ENCODE measurements around the gene ZMIZ1.

ZMIZ1 gene

DNA sequence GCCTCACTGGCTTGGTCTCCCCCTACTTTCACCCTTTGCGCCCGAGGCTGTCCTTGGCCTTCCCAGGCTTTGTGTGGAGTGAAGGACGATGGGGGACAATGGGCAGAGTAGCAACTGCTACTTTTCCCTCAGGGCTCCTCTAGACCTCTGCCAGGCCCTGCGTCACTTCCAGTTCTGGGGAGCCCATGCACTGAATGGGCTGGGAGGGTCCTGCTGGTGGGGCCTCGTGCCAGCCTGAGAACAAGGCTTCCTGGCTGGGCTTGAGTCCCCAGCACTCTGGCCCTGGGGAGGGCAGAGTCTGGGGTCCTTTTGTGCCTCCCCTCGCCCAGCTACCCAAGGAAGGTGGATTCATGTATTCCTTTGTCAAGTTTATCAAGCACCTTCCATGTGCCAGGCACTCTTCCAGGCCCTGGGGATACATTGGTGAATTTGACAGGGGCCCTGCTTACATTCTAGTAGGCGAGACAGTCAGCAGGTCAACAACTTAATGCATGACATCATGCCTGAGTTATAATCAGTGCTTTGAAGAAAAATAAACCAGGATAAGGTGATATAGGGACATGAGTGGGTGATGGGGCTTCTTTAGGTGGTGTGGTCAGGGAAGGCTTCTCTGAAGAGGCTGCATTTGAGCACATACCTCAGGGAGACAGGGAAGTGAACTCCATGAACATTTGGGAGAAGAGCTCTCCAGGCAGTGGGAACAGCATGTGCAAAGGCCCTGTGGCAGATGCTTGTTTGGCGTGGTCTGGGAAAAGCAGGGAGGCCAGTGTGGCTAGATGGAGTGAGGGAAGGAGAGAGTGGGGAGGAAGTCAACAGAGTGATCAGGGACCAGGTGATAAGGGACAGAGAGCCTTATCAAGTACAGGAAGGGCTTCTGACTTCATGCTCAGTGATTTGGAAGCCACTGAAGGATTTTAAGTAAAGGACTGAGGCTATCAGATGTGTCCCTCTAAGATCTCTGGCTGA is 14.1 kb downstream of the ZMIZ1 start:
- ChIA-PET CTCF (interaction anchor here (0.8 to 2.2 kb wide), 9 partner anchors 8 to 115 kb away, joined by 3 to 6 read pairs (median 3); no protein-coding TSS in a partner anchor), POLR2A (no interaction called here)
- H3K27ac ChIP-seq (ENCODE audit: insufficient read depth in 1 of 2, low read depth in 1 of 2, low read length in 2 of 2, poor library complexity in 1 of 2, severe bottlenecking in 2 of 2): peak overlapping the region; percentile 89 to 92
- H3K4me1 ChIP-seq (ENCODE audit: control extremely low read depth in 1 of 4, control insufficient read depth in 4 of 4, insufficient read depth in 4 of 4, low read length in 3 of 4): peaks cover 11 to 98% (median 97%) of the 10 kb centered on the region in 4 experiments
- no peaks in the 10 kb centered on the region for H3K27me3 ChIP-seq (replicated peaks in 2 of 5; ENCODE audit: control insufficient read depth in 4 of 5, insufficient read depth in 5 of 5, low read length in 4 of 5)
- no peaks in the 10 kb centered on the region for H3K9me3 ChIP-seq (ENCODE audit: control extremely low read depth in 1 of 5, control insufficient read depth in 4 of 5, insufficient read depth in 2 of 5, low read depth in 1 of 5, low read length in 4 of 5)
- peak overlapping the region in 2 of 7 experiments; percentile 19 to 46 for H3K4me3 ChIP-seq (ENCODE audit: control insufficient read depth in 1 of 7, extremely low read depth in 1 of 7, insufficient read depth in 4 of 7, low read depth in 2 of 7, low read length in 6 of 7)
- no peak for DNase-seq
- 81% methylated on average over 6 of the region's 8 CpGs for WGBS (ENCODE audit: insufficient coverage)
- peaks cover 0 to 51% (median 5%) of the 10 kb centered on the region in 4 experiments for H3K36me3 ChIP-seq (ENCODE audit: control insufficient read depth in 4 of 4, insufficient read depth in 4 of 4, low read length in 3 of 4)

GRCh38 chr10:79084012-79084971 is 15.5 kb downstream of the ZMIZ1 start:
- ChIA-PET CTCF (interaction anchor here (0.7 to 2.8 kb wide), 11 partner anchors 9 to 132 kb away, joined by 3 to 16 read pairs (median 4); no protein-coding TSS in a partner anchor), POLR2A (interaction anchor here (0.8 kb wide), 1 partner anchor 9 kb away, joined by 6 read pairs; no protein-coding TSS in a partner anchor)
- 25% methylated on average over 7 of the region's 9 CpGs for WGBS (ENCODE audit: insufficient coverage)
- Histone ChIP-seq H3K4me3 (ENCODE audit: control insufficient read depth in 1 of 7, extremely low read depth in 1 of 7, insufficient read depth in 4 of 7, low read depth in 2 of 7, low read length in 6 of 7) (peak overlapping the region in 3 of 7 experiments; percentile 16 to 46 (median 30)), H3K27me3 (replicated peaks in 2 of 5; ENCODE audit: control insufficient read depth in 4 of 5, insufficient read depth in 5 of 5, low read length in 4 of 5) (no peaks in the 10 kb centered on the region), H3K4me1 (ENCODE audit: control extremely low read depth in 1 of 4, control insufficient read depth in 4 of 4, insufficient read depth in 4 of 4, low read length in 3 of 4) (peaks cover 11 to 98% (median 97%) of the 10 kb centered on the region in 4 experiments), H3K27ac (ENCODE audit: insufficient read depth in 1 of 2, low read depth in 1 of 2, low read length in 2 of 2, poor library complexity in 1 of 2, severe bottlenecking in 2 of 2) (peak overlapping the region; percentile 89 to 92), H3K36me3 (ENCODE audit: control insufficient read depth in 4 of 4, insufficient read depth in 4 of 4, low read length in 3 of 4) (peaks cover 0 to 61% (median 8%) of the 10 kb centered on the region in 4 experiments), H3K9me3 (ENCODE audit: control extremely low read depth in 1 of 5, control insufficient read depth in 4 of 5, insufficient read depth in 2 of 5, low read depth in 1 of 5, low read length in 4 of 5) (no peaks in the 10 kb centered on the region)
- DNase-seq: peak; percentile 93 to 96 (median 94)

- H3K4me3 ChIP-seq (ENCODE audit: control insufficient read depth in 1 of 7, extremely low read depth in 1 of 7, insufficient read depth in 4 of 7, low read depth in 2 of 7, low read length in 6 of 7): peak overlapping the region in 2 of 7 experiments; percentile 30 to 43
- no peaks in the 10 kb centered on the region for H3K9me3 ChIP-seq (ENCODE audit: control extremely low read depth in 1 of 5, control insufficient read depth in 4 of 5, insufficient read depth in 2 of 5, low read depth in 1 of 5, low read length in 4 of 5)
- H3K27ac ChIP-seq (ENCODE audit: insufficient read depth in 1 of 2, low read depth in 1 of 2, low read length in 2 of 2, poor library complexity in 1 of 2, severe bottlenecking in 2 of 2): peak overlapping the region; percentile 89 to 92
- H3K27me3 ChIP-seq (replicated peaks in 2 of 5; ENCODE audit: control insufficient read depth in 4 of 5, insufficient read depth in 5 of 5, low read length in 4 of 5): no peaks in the 10 kb centered on the region
- WGBS (ENCODE audit: insufficient coverage): 79% methylated on average over 14 of the region's 14 CpGs
- H3K4me1 ChIP-seq (ENCODE audit: control extremely low read depth in 1 of 4, control insufficient read depth in 4 of 4, insufficient read depth in 4 of 4, low read length in 3 of 4): peaks cover 11 to 98% (median 97%) of the 10 kb centered on the region in 4 experiments
- ChIA-PET POLR2A (no interaction called here), CTCF (interaction anchor here (1.0 to 2.8 kb wide), 9 partner anchors 10 to 54 kb away, joined by 3 to 16 read pairs (median 4); no protein-coding TSS in a partner anchor)
- peaks cover 0 to 61% (median 8%) of the 10 kb centered on the region in 4 experiments for H3K36me3 ChIP-seq (ENCODE audit: control insufficient read depth in 4 of 4, insufficient read depth in 4 of 4, low read length in 3 of 4)
- peak in 2 of 3 donors; percentile 51 to 70 for DNase-seq
These were observed 16.3 kb downstream of the ZMIZ1 start for GRCh38 chr10:79084972-79085597.

- H3K9me3 ChIP-seq (ENCODE audit: control extremely low read depth in 1 of 5, control insufficient read depth in 4 of 5, insufficient read depth in 2 of 5, low read depth in 1 of 5, low read length in 4 of 5): no peaks in the 10 kb centered on the region
- H3K4me3 ChIP-seq (ENCODE audit: control insufficient read depth in 1 of 7, extremely low read depth in 1 of 7, insufficient read depth in 4 of 7, low read depth in 2 of 7, low read length in 6 of 7): peak overlapping the region in 1 of 7 experiments; percentile 31
- H3K27me3 ChIP-seq (replicated peaks in 2 of 5; ENCODE audit: control insufficient read depth in 4 of 5, insufficient read depth in 5 of 5, low read length in 4 of 5): no peaks in the 10 kb centered on the region
- CTCF ChIA-PET: interaction anchor here (1.3 to 2.5 kb wide), 4 partner anchors 14 to 102 kb away, joined by 4 to 7 read pairs (median 4); no protein-coding TSS in a partner anchor
- POLR2A ChIA-PET: no interaction called here
- peak overlapping the region; percentile 29 to 90 for H3K27ac ChIP-seq (ENCODE audit: insufficient read depth in 1 of 2, low read depth in 1 of 2, low read length in 2 of 2, poor library complexity in 1 of 2, severe bottlenecking in 2 of 2)
- H3K36me3 ChIP-seq (ENCODE audit: control insufficient read depth in 4 of 4, insufficient read depth in 4 of 4, low read length in 3 of 4): peaks cover 0 to 63% (median 8%) of the 10 kb centered on the region in 4 experiments
- peaks cover 7 to 99% (median 97%) of the 10 kb centered on the region in 4 experiments for H3K4me1 ChIP-seq (ENCODE audit: control extremely low read depth in 1 of 4, control insufficient read depth in 4 of 4, insufficient read depth in 4 of 4, low read length in 3 of 4)
- WGBS (ENCODE audit: insufficient coverage): no CpG with 5 or more reads among the region's 2 CpGs
- DNase-seq: no peak
These were observed 18.1 kb downstream of the ZMIZ1 start for GRCh38 chr10:79086822-79087221.

DNA sequence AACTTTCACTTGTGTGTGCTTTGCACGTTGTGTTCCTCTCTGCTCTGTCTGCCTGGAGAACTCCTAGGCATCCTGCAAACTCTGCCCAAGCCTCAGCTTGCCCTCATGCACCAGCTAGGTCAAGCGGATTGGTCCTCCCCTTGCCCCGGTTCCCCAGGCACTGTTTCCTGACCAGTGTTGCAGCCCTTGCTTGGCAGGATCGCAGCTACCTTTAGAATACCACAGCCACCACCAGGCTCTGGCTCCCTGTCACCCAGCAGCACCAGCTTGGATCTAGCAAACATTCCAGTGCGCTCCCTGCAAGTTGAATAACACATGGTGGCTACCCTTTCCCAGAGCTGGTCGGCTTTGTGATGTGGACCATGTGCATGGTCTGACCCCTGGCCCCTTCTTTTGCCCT is 19.0 kb downstream of the ZMIZ1 start:
- H3K4me3 ChIP-seq (ENCODE audit: control insufficient read depth in 1 of 7, extremely low read depth in 1 of 7, insufficient read depth in 4 of 7, low read depth in 2 of 7, low read length in 6 of 7): peak overlapping the region in 1 of 7 experiments; percentile 25
- H3K4me1 ChIP-seq (ENCODE audit: control extremely low read depth in 1 of 4, control insufficient read depth in 4 of 4, insufficient read depth in 4 of 4, low read length in 3 of 4): peaks cover 7 to 99% (median 97%) of the 10 kb centered on the region in 4 experiments
- no peak for DNase-seq
- 38% methylated on average over 6 of the region's 6 CpGs for WGBS (ENCODE audit: insufficient coverage)
- CTCF ChIA-PET: interaction anchor here (0.6 to 2.5 kb wide), 8 partner anchors 11 to 101 kb away, joined by 3 to 9 read pairs (median 4); no protein-coding TSS in a partner anchor
- H3K27me3 ChIP-seq (replicated peaks in 2 of 5; ENCODE audit: control insufficient read depth in 4 of 5, insufficient read depth in 5 of 5, low read length in 4 of 5): no peaks in the 10 kb centered on the region
- peak overlapping the region; percentile 29 to 90 for H3K27ac ChIP-seq (ENCODE audit: insufficient read depth in 1 of 2, low read depth in 1 of 2, low read length in 2 of 2, poor library complexity in 1 of 2, severe bottlenecking in 2 of 2)
- H3K36me3 ChIP-seq (ENCODE audit: control insufficient read depth in 4 of 4, insufficient read depth in 4 of 4, low read length in 3 of 4): peaks cover 0 to 66% (median 9%) of the 10 kb centered on the region in 4 experiments
- no peaks in the 10 kb centered on the region for H3K9me3 ChIP-seq (ENCODE audit: control extremely low read depth in 1 of 5, control insufficient read depth in 4 of 5, insufficient read depth in 2 of 5, low read depth in 1 of 5, low read length in 4 of 5)
- POLR2A ChIA-PET: no interaction called here

DNA sequence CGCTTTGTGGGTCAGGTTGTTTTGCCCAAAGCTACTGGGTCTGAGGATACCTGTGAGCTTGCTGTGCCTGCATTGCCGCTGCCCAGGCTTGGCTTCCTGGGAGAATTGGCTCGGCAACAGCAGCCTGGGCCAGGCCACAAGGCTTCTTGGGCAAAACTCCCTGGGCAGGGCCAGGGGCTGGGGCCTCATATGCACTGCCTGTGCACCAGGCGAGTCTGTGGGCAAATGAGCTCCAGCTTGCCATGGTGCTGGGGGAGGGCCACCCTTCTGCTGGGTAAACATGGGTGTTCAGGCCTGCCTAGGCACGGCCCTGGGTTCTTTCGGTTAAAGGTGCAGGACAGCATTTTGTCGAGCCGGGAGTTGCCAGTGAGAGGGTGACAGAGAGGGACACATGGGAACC is 19.4 kb downstream of the ZMIZ1 start:
- WGBS (ENCODE audit: insufficient coverage): 82% methylated on average over 6 of the region's 8 CpGs
- H3K27ac ChIP-seq (ENCODE audit: insufficient read depth in 1 of 2, low read depth in 1 of 2, low read length in 2 of 2, poor library complexity in 1 of 2, severe bottlenecking in 2 of 2): peak overlapping the region; percentile 29 to 90
- CTCF ChIA-PET: interaction anchor here (1.0 to 3.3 kb wide), 9 partner anchors 10 to 107 kb away, joined by 3 to 11 read pairs (median 4); no protein-coding TSS in a partner anchor
- H3K4me1 ChIP-seq (ENCODE audit: control extremely low read depth in 1 of 4, control insufficient read depth in 4 of 4, insufficient read depth in 4 of 4, low read length in 3 of 4): peaks cover 7 to 98% (median 96%) of the 10 kb centered on the region in 4 experiments
- no peaks in the 10 kb centered on the region for H3K27me3 ChIP-seq (replicated peaks in 2 of 5; ENCODE audit: control insufficient read depth in 4 of 5, insufficient read depth in 5 of 5, low read length in 4 of 5)
- no peak for DNase-seq
- POLR2A ChIA-PET: interaction anchor here (0.6 to 0.7 kb wide), 2 partner anchors 10 to 17 kb away, joined by 4 read pairs; no protein-coding TSS in a partner anchor
- H3K9me3 ChIP-seq (ENCODE audit: control extremely low read depth in 1 of 5, control insufficient read depth in 4 of 5, insufficient read depth in 2 of 5, low read depth in 1 of 5, low read length in 4 of 5): no peaks in the 10 kb centered on the region
- peaks cover 0 to 64% (median 9%) of the 10 kb centered on the region in 4 experiments for H3K36me3 ChIP-seq (ENCODE audit: control insufficient read depth in 4 of 4, insufficient read depth in 4 of 4, low read length in 3 of 4)
- peak overlapping the region in 1 of 7 experiments; percentile 38 for H3K4me3 ChIP-seq (ENCODE audit: control insufficient read depth in 1 of 7, extremely low read depth in 1 of 7, insufficient read depth in 4 of 7, low read depth in 2 of 7, low read length in 6 of 7)

All from common myeloid progenitor, CD34-positive (primary cell).